ENCODE measurements around the gene TCEA2.

- no peak for TF ChIP-seq CTCF (conservative IDR thresholded peaks at IDR 0.05 in 1 of 2, IDR thresholded peaks at IDR 0.05 in 1 of 2; ENCODE audit: low read depth in 1 of 2, low read length in 2 of 2)
- no peak for TF ChIP-seq EZH2 (IDR thresholded peaks at IDR 0.05; ENCODE audit: low read length, missing control alignments)
Measured at GRCh38 chr20:64100566-64100888, 37.5 kb downstream of the TCEA2 start.

Measured in fibroblast of lung (primary cell).